Measurements from ENCODE around the gene AP2A2.

Gene AP2A2

GRCh38 chr11:1039481-1040427 lies 114.1 kb downstream of the AP2A2 start:
- H3K36me3 ChIP-seq (ENCODE audit: low read depth) = no peaks in the 10 kb centered on the region
- no peak overlapping the region for H3K4me3 ChIP-seq (ENCODE audit: severe bottlenecking)
- ATAC-seq (ENCODE audit: low read depth) = peak; percentile 27; the same call in 2 of the 3 replicates
- H3K4me1 ChIP-seq (ENCODE audit: insufficient read depth, poor library complexity, severe bottlenecking) = no peaks in the 10 kb centered on the region
- H3K27ac ChIP-seq (ENCODE audit: poor library complexity, severe bottlenecking) = no peak overlapping the region
- no peak for TF ChIP-seq CTCF (IDR thresholded peaks at IDR 0.05; ENCODE audit: poor library complexity, severe bottlenecking)
- no peaks in the 10 kb centered on the region for H3K27me3 ChIP-seq (ENCODE audit: insufficient read depth, poor library complexity, severe bottlenecking)
- no peak for DNase-seq (ENCODE audit: low spot score)
- no peaks in the 10 kb centered on the region for H3K9me3 ChIP-seq (ENCODE audit: severe bottlenecking)

GRCh38 chr11:1040428-1041148 lies 114.9 kb downstream of the AP2A2 start:
- DNase-seq (ENCODE audit: low spot score) = no peak
- H3K36me3 ChIP-seq (ENCODE audit: low read depth) = no peaks in the 10 kb centered on the region
- H3K27me3 ChIP-seq (ENCODE audit: insufficient read depth, poor library complexity, severe bottlenecking) = no peaks in the 10 kb centered on the region
- H3K27ac ChIP-seq (ENCODE audit: poor library complexity, severe bottlenecking) = no peak overlapping the region
- no peak overlapping the region for H3K4me3 ChIP-seq (ENCODE audit: severe bottlenecking)
- no peak for ATAC-seq (ENCODE audit: low read depth)
- no peaks in the 10 kb centered on the region for H3K9me3 ChIP-seq (ENCODE audit: severe bottlenecking)
- TF ChIP-seq CTCF (IDR thresholded peaks at IDR 0.05; ENCODE audit: poor library complexity, severe bottlenecking) = no peak
- no peaks in the 10 kb centered on the region for H3K4me1 ChIP-seq (ENCODE audit: insufficient read depth, poor library complexity, severe bottlenecking)

GRCh38 chr11:1041149-1041467 lies 115.4 kb downstream of the AP2A2 start:
- no peak; the same call in 2 of the 3 replicates for ATAC-seq (ENCODE audit: low read depth)
- no peak for TF ChIP-seq CTCF (IDR thresholded peaks at IDR 0.05; ENCODE audit: poor library complexity, severe bottlenecking)
- Histone ChIP-seq H3K27me3 (ENCODE audit: insufficient read depth, poor library complexity, severe bottlenecking) (no peaks in the 10 kb centered on the region), H3K27ac (ENCODE audit: poor library complexity, severe bottlenecking) (no peak overlapping the region), H3K36me3 (ENCODE audit: low read depth) (no peaks in the 10 kb centered on the region), H3K4me1 (ENCODE audit: insufficient read depth, poor library complexity, severe bottlenecking) (no peaks in the 10 kb centered on the region), H3K4me3 (ENCODE audit: severe bottlenecking) (no peak overlapping the region), H3K9me3 (ENCODE audit: severe bottlenecking) (no peaks in the 10 kb centered on the region)
- no peak for DNase-seq (ENCODE audit: low spot score)

- Histone ChIP-seq H3K4me1 (ENCODE audit: insufficient read depth, poor library complexity, severe bottlenecking) (no peaks in the 10 kb centered on the region), H3K4me3 (ENCODE audit: severe bottlenecking) (no peak overlapping the region), H3K27me3 (ENCODE audit: insufficient read depth, poor library complexity, severe bottlenecking) (no peaks in the 10 kb centered on the region), H3K36me3 (ENCODE audit: low read depth) (no peaks in the 10 kb centered on the region), H3K9me3 (ENCODE audit: severe bottlenecking) (no peaks in the 10 kb centered on the region), H3K27ac (ENCODE audit: poor library complexity, severe bottlenecking) (no peak overlapping the region)
- no peak for TF ChIP-seq CTCF (IDR thresholded peaks at IDR 0.05; ENCODE audit: poor library complexity, severe bottlenecking)
- DNase-seq (ENCODE audit: low spot score) (no peak), ATAC-seq (ENCODE audit: low read depth) (peak; percentile 59; the same call in 2 of the 3 replicates)
Observed at GRCh38 chr11:1041471-1041870, 115.8 kb downstream of the AP2A2 start.
